Mammary epithelial cell (primary cell): ENCODE measurements around the gene TIMMDC1.

ENCODE experiments used
- EZH2 ChIP-seq: IDR thresholded peaks from 2 replicates; pipeline ENCODE4 v1.6.1; 2012; ENCODE audit warnings: low read length, inconsistent platforms, borderline replicate concordance
- TF ChIP-seq, protein P1 (sequence below), 2 donors: IDR thresholded peaks in 1 of 2; conservative IDR thresholded peaks in 1 of 2; 2 replicates each; pipeline ENCODE4 v1.5.1; 2011 to 2012; ENCODE audit warnings: inconsistent platforms in 2 of 2, low read length in 2 of 2, mild to moderate bottlenecking in 2 of 2, control low read depth in 1 of 2, low read depth in 1 of 2; ENCODE audit not compliant: insufficient read depth in 1 of 2; ENCODE audit errors: extremely low read depth in 1 of 2

DNA sequence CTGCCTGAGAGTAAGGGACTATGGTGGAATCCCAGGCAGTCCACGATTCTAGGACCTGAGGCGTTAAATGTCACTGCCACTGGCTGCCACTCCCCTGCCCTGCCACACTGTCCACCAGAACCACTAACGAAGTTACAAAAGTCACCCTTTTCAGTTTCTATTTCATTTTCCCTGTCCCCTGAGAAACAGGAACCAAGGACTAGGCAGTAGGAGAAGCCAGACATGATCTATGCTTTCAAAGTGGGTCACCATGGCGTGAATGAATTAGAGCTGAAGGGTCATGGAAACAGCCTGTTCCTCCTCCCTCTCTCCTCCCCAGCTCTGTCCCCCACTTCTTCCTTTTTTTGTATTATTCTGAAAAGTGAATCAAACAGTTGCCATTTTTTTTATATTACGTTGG is 71.9 kb downstream of the TIMMDC1 start:
- TF ChIP-seq, protein P1, sequence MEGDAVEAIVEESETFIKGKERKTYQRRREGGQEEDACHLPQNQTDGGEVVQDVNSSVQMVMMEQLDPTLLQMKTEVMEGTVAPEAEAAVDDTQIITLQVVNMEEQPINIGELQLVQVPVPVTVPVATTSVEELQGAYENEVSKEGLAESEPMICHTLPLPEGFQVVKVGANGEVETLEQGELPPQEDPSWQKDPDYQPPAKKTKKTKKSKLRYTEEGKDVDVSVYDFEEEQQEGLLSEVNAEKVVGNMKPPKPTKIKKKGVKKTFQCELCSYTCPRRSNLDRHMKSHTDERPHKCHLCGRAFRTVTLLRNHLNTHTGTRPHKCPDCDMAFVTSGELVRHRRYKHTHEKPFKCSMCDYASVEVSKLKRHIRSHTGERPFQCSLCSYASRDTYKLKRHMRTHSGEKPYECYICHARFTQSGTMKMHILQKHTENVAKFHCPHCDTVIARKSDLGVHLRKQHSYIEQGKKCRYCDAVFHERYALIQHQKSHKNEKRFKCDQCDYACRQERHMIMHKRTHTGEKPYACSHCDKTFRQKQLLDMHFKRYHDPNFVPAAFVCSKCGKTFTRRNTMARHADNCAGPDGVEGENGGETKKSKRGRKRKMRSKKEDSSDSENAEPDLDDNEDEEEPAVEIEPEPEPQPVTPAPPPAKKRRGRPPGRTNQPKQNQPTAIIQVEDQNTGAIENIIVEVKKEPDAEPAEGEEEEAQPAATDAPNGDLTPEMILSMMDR (conservative IDR thresholded peaks at IDR 0.05 in 1 of 2, IDR thresholded peaks at IDR 0.05 in 1 of 2; ENCODE audit: extremely low read depth in 1 of 2, insufficient read depth in 1 of 2, low read depth in 1 of 2, low read length in 2 of 2) = no peak
- TF ChIP-seq EZH2 = no peak
